Natural killer cell (primary cell): Measurements from ENCODE around the gene RABEPK. TPM values are rescaled to one million over a fixed set of nuclear protein-coding genes. Genes with fewer than 3 reads are reported as not detected.

Experiments
- ATAC-seq, 3 donors: fragments of 150-1000 bp in 2 of 3; fragments of 200-7000 bp in 1 of 3; cut with Tn5 transposase; 1 replicate in 1 of 3; 2 replicates in 2 of 3; pipeline ENCODE4 v1.10.0; 2021; ENCODE audit warnings: mild to moderate bottlenecking in 2 of 3, moderate library complexity in 2 of 3
- DNase-seq, 2 donors: peaks; one replicate each; pipeline versions ENCODE4 v3.0.0 to v3.0.0-alpha.2; 2013 to 2021; ENCODE audit warnings: mixed read lengths in 1 of 2
- H3K27ac ChIP-seq: one replicate; pipeline ENCODE4 v1.5.1; 2013; ENCODE audit warnings: mild to moderate bottlenecking, low read length
- H3K27me3 ChIP-seq: one replicate; pipeline ENCODE4 v1.6.1; 2013; ENCODE audit warnings: low read length; ENCODE audit not compliant: control insufficient read depth, insufficient read depth
- H3K36me3 ChIP-seq: one replicate; pipeline ENCODE4 v1.6.1; 2013; ENCODE audit warnings: low read length; ENCODE audit not compliant: control insufficient read depth, insufficient read depth
- H3K4me1 ChIP-seq: one replicate; pipeline ENCODE4 v1.6.1; 2013; ENCODE audit warnings: low read length; ENCODE audit not compliant: control insufficient read depth, insufficient read depth
- H3K4me3 ChIP-seq: one replicate; pipeline ENCODE4 v1.5.1; 2013; ENCODE audit warnings: low read length
- H3K9me3 ChIP-seq: one replicate; pipeline ENCODE4 v1.6.1; 2013; ENCODE audit warnings: low read length; ENCODE audit not compliant: control insufficient read depth, insufficient read depth
- H3K27ac Mint-ChIP-seq, 2 donors: one replicate each; pipeline ENCODE4 v1.8.0; 2022; ENCODE audit warnings: mild to moderate bottlenecking in 2 of 2, mixed read lengths in 2 of 2, moderate library complexity in 1 of 2
- H3K27me3 Mint-ChIP-seq, 2 donors: one replicate each; pipeline ENCODE4 v1.8.0; 2022; ENCODE audit warnings: low read depth in 2 of 2, mixed read lengths in 2 of 2
- H3K36me3 Mint-ChIP-seq: one replicate; pipeline ENCODE4 v1.8.0; 2022; ENCODE audit warnings: mixed read lengths
- H3K4me1 Mint-ChIP-seq, 2 donors: one replicate each; pipeline ENCODE4 v1.8.0; 2022; ENCODE audit warnings: mixed read lengths in 2 of 2
- H3K4me3 Mint-ChIP-seq: one replicate; pipeline ENCODE4 v1.8.0; 2022; ENCODE audit warnings: mild to moderate bottlenecking, moderate library complexity, mixed read lengths
- H3K9me3 Mint-ChIP-seq, 2 donors: one replicate each; pipeline ENCODE4 v1.8.0; 2022; ENCODE audit warnings: mixed read lengths in 2 of 2
- CTCF ChIP-seq: fragments of 200-600 bp; IDR thresholded peaks from one replicate; pipeline ENCODE4 v1.8.0; 2022; ENCODE audit warnings: antibody characterized with exemption
- whole genome bisulfite sequencing: methylation state at CpG from one replicate; pipeline ENCODE4 v1.1.7; 2013; ENCODE audit warnings: missing lambda C conversion rate; ENCODE audit not compliant: insufficient coverage; 5-methylcytosine and 5-hydroxymethylcytosine counted together
- intact Hi-C: fragments of 100-400 bp; cut with micrococcal nuclease; formaldehyde crosslinking; loops from one replicate; pipeline ENCODE4 v1.14.2; 2022
- total RNA-seq, 4 donors: library from RNA; stranded (reverse); fragments of 120-200 nt in 1 of 4; gene quantifications; one replicate each; pipeline versions ENCODE4 v1.2.3 to v1.2.4, GENCODE V29; 2013 to 2022

RABEPK gene
- total RNA-seq, 3 donors from 2014 or later (not counting 1 experiment from before 2014, with no cell fraction given): 10.6 to 13.1 (median 11.8) TPM

- TF ChIP-seq CTCF: no peak
- no peak for ATAC-seq
- no peak for DNase-seq
- intact Hi-C loops: no loop called here
- H3K27ac ChIP-seq: no peak overlapping the region
- no peaks in the 10 kb centered on the region for H3K36me3 Mint-ChIP-seq
- no peaks in the 10 kb centered on the region for H3K9me3 Mint-ChIP-seq
- H3K9me3 ChIP-seq: no peaks in the 10 kb centered on the region
- no peaks in the 10 kb centered on the region for H3K27me3 Mint-ChIP-seq
- no peaks in the 10 kb centered on the region for H3K27me3 ChIP-seq
- H3K4me1 ChIP-seq: no peaks in the 10 kb centered on the region
- no peak overlapping the region for H3K4me3 Mint-ChIP-seq
- no peak overlapping the region for H3K27ac Mint-ChIP-seq
- 96% methylated on average over 4 of the region's 4 CpGs for WGBS
- peaks cover 16 to 26% of the 10 kb centered on the region in 2 donors for H3K4me1 Mint-ChIP-seq
- H3K4me3 ChIP-seq: no peak overlapping the region
- peaks cover 3% of the 10 kb centered on the region for H3K36me3 ChIP-seq
Observed at GRCh38 chr9:125276771-125277170, 76.4 kb downstream of the RABEPK start.

DNA sequence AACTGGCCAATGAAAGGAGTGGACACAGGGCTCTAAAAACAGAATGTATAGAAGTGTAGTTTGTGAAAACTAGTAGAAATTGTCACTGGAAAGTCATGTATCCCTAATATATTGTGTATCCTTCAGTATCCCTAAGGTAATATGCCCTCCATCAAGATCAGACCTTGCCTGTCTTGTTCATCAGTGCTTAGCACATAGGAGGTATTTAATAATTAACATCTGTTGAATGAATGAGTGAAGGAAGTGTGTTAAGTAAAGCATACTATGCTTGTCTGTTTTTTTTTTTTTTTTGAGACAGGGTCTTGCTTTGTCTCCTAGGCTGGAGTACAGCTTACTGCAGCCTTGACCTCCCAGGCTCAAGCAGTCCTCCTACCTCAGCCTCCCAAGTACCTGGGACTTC is 77.1 kb downstream of the RABEPK start:
- Mint-ChIP-seq H3K4me1 (peaks cover 16 to 19% of the 10 kb centered on the region in 2 donors), H3K9me3 (no peaks in the 10 kb centered on the region), H3K27ac (no peak overlapping the region), H3K36me3 (no peaks in the 10 kb centered on the region), H3K4me3 (no peak overlapping the region), H3K27me3 (no peaks in the 10 kb centered on the region)
- Histone ChIP-seq H3K9me3 (no peaks in the 10 kb centered on the region), H3K27ac (no peak overlapping the region), H3K4me3 (no peak overlapping the region), H3K27me3 (no peaks in the 10 kb centered on the region), H3K36me3 (peaks cover 3% of the 10 kb centered on the region), H3K4me1 (no peaks in the 10 kb centered on the region)
- DNase-seq (no peak), ATAC-seq (no peak)
- no peak for TF ChIP-seq CTCF
- intact Hi-C loops: no loop called here

GRCh38 chr9:125280945-125281344 is 80.6 kb downstream of the RABEPK start:
- H3K27me3 Mint-ChIP-seq: no peaks in the 10 kb centered on the region
- H3K4me3 ChIP-seq: no peak overlapping the region
- intact Hi-C loops: no loop called here
- H3K27me3 ChIP-seq: no peaks in the 10 kb centered on the region
- H3K27ac ChIP-seq: no peak overlapping the region
- no peak for DNase-seq
- no peak for TF ChIP-seq CTCF
- 94% methylated on average over 4 of the region's 4 CpGs for WGBS
- H3K4me1 Mint-ChIP-seq: peaks cover 4 to 8% of the 10 kb centered on the region in 2 donors
- H3K27ac Mint-ChIP-seq: no peak overlapping the region
- no peak for ATAC-seq
- no peaks in the 10 kb centered on the region for H3K36me3 Mint-ChIP-seq
- no peaks in the 10 kb centered on the region for H3K9me3 ChIP-seq
- H3K4me1 ChIP-seq: no peaks in the 10 kb centered on the region
- H3K9me3 Mint-ChIP-seq: no peaks in the 10 kb centered on the region
- no peaks in the 10 kb centered on the region for H3K36me3 ChIP-seq
- no peak overlapping the region for H3K4me3 Mint-ChIP-seq

Other genes with a start within 250 kb of the RABEPK start
- 10 to 100 TPM in 2 of 3 donors, 1 to 10 TPM in 1; 8.5 to 13.0 (median 10.7) TPM for gene SCAI, start 57.0 kb upstream of the RABEPK start, total RNA-seq
- 10 to 100 TPM; 31.1 to 37.4 (median 34.8) TPM for gene PPP6C, start 10.7 kb upstream of the RABEPK start, total RNA-seq
- 100 to 1,000 TPM; 222 to 281 (median 275) TPM for gene HSPA5, start 40.8 kb downstream of the RABEPK start, total RNA-seq
- 10 to 100 TPM; 66.1 to 83.2 (median 68.8) TPM for gene GAPVD1, start 61.3 kb downstream of the RABEPK start, total RNA-seq